K562 treated with DMSO at 1 percent for 4 hours (cell line): ENCODE results near the gene ZNF624. TPM values are rescaled to one million over a fixed set of nuclear protein-coding genes. Genes with fewer than 3 reads are reported as not detected.

Experiments
- total RNA-seq: library from RNA; unstranded; fragments of 300-600 nt; gene quantifications from 2 replicates; pipeline ENCODE4 v1.2.3, GENCODE V29; 2022; ENCODE audit not compliant: insufficient read depth

ZNF624 gene
- total RNA-seq = 0.82 and 2.0 TPM in 2 replicates

DNA sequence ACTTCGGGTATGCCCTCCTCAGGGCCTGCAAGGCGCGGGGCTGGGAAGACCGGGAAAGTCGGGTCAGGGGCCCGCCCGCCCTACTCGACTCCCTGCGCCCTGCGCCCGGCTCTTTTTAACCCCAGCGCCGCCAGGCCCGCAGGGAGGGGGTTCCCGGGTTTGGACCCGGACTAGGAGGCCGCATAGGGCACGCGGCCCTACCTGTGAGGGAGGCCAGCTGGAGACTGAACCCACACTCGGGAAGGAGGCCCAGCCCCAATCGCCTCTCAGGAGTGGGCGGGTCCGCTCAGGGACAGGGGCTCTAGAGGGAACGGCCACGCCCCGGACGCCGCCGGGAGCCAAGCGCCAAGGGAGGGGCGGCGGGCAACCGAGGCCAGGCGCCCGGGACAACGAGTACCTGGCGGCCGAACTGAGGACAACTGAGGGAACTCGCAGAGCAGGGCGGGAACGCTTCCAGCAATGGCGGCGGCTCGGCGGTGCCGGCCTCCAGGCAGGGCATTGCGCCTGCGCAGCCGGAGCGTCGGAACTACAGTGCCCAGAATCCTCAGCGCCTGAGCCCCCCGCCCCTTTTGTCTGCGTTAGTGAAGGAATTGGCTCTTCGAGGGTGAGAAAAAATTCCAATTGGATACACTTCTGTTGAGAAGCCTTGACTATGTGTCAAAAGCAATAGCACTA, at the start of gene ZNF624:
Gene ZNF624 (minus strand): TSS at position 484 of the 675 bp plus-strand sequence.

DNA sequence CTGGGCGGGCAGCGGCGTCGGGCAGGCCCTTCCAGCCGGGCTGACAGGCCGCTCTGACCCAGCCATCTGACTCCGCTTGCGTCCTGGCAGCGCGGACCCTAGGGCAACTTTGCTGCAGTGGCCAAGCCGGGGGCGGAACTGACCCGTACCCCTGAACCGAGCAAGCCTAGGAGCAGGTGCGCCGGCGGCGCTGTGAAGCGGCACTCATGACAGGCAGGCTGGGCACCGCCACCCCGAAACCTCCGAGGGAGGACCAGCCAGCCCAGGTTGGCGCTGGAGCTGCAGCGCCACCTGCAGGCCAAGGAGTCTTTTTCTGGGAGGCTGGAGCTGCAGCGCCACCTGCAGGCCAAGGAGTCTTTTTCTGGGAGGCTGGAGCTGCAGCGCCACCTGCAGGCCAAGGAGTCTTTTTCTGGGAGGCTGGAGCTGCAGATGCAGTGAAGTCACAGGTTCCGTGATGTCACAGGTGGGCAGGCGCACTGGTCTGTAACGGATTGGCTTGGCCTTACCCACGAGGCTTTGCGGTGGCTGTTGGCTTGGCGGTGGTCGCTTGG, 36.2 kb upstream of the ZNF624 start, which contains the start of gene CCDC144A:
Gene CCDC144A (plus strand): TSS at position 511 of the 551 bp plus-strand sequence. CDS start 160 bp downstream, outside the sequence.

Other genes starting within 250 kb of the ZNF624 start
- gene TRPV2, start 238.3 kb downstream of the ZNF624 start, total RNA-seq = 103 and 108 TPM in 2 replicates
- 0.18 TPM in 1 of 2 replicates, not detected in the other for gene LRRC75A, start 161.7 kb downstream of the ZNF624 start, total RNA-seq
- gene ZNF287, start 84.6 kb downstream of the ZNF624 start, total RNA-seq = not detected in 2 replicates
- gene CCDC144A, start 36.4 kb upstream of the ZNF624 start, total RNA-seq = 0.98 and 1.1 TPM in 2 replicates